ELR (cell line): Measurements from ENCODE around the gene MLANA.

ENCODE experiments used
- DNase-seq: peaks from one replicate; pipeline ENCODE4 v3.0.0-alpha.2; 2015; ENCODE audit warnings: low read depth

The MLANA gene

GRCh38 chr9:5958273-5958672 is 67.6 kb downstream of the MLANA start:
- no peak for DNase-seq
